GM18499 (cell line): Measurements from ENCODE around the gene EVI5L.
"Not testable (repeated sequence)": the region's sequence is repeated elsewhere in the genome, so short reads cannot be mapped to it uniquely, and the experiment has no call there.

Experiments used
- ATAC-seq: cut with Tn5 transposase; IDR thresholded peaks from one replicate; pipeline ENCODE4 v1.9.1; 2021; ENCODE audit warnings: moderate number of reproducible peaks; ENCODE audit not compliant: insufficient read depth, unreplicated experiment

The EVI5L gene

DNA sequence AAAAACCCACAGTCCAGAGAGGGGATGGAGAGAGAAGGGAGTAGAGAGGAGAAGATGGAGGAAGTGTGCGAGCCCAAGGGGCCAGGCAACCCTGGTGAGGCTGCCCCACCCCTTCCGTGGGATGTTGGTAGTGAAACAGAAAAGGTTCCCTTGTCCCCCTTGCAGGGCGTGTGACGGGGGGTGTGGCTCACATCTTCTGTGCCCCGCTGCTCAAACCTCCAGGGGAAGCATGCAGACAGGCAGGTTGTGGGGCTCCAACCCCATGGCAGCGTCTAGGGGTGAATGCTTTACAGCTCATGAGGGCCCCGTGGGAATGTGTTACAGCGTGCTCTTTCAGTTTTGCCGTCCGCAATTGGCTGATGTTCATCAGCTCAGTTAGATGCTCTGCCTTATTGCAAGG is 14.7 kb upstream of the EVI5L start:
- no peak for ATAC-seq

- not testable (repeated sequence) for ATAC-seq
Observed at GRCh38 chr19:7816040-7816439, 14.0 kb upstream of the EVI5L start.

GRCh38 chr19:7817801-7818200 is 12.2 kb upstream of the EVI5L start:
- ATAC-seq: no peak

GRCh38 chr19:7818806-7819205 is 11.2 kb upstream of the EVI5L start:
- no peak for ATAC-seq

- ATAC-seq: no peak
Observed at GRCh38 chr19:7819337-7819736, 10.7 kb upstream of the EVI5L start.

DNA sequence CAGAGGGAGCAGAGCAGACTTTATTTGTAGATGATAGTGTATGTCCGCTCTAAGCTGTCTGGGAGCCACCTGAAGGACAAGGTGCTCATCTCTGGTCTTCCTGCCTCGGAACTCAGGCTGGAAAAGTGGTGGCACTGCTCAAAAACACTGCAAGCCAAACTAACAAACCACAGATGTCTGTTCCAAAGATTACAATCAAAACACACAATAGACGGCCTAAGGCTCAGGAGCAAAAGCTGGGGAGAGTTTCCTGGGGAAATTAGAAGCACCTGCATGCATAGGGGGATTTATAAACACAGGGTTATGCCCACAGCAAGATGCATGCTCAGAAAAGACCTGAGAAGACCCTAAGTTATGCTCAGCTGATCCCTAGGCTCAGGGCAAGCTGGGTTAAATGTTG is 9.4 kb upstream of the EVI5L start:
- no peak for ATAC-seq

DNA sequence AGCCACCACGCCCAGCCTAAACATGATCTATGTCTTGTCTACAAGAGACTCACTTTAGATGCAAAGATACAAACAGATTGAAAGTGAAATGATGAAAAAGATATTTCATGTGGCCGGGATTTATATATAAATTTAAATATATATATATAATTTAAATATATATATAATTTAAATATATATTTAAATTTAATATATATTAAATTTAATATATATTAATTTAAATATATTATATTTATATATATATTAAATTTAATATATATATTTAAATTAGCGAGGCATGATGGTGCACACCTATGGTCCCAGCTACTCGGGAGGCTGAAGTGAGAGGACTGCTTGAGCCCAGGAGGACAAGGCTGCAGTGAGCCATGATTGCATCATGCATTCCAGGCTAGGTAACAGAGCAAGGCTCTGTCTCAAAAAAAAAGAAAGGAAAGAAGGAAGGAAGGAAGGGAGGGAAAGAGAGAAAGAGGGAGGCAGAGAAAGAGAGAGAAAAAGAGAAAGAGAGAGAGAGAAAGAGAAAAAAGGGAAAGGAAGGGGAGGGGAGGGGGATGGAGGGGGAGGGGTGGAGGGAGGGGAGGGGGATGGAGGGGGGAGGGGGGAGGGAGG is 7.0 kb upstream of the EVI5L start:
- ATAC-seq: no peak

- no peak for ATAC-seq
Observed at GRCh38 chr19:7823686-7824301, 6.2 kb upstream of the EVI5L start.

GRCh38 chr19:7829166-7829520 is 875 bp upstream of the EVI5L start:
- ATAC-seq: no peak

- ATAC-seq: no peak
Observed at GRCh38 chr19:7830272-7830771, 304 bp downstream of the EVI5L start.

DNA sequence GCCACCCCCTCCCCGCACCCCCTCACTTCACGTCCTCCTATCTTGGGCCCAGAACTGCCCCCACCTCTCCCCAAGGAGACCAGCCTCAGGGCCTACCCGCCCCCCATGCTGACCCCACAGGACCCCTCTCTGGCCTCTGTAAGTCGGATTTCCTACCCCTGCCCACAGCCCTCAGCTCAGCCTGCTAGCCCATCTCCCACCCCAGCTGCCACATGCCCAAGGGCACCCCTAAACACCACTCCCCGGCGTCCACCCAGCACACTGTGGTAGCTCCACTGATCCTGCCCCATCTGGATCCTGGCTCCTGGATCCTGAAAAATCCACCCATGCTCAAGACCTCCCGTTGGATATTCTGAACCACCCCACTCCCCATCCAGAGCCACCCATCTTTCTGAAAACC is 805 bp downstream of the EVI5L start:
- no peak for ATAC-seq

DNA sequence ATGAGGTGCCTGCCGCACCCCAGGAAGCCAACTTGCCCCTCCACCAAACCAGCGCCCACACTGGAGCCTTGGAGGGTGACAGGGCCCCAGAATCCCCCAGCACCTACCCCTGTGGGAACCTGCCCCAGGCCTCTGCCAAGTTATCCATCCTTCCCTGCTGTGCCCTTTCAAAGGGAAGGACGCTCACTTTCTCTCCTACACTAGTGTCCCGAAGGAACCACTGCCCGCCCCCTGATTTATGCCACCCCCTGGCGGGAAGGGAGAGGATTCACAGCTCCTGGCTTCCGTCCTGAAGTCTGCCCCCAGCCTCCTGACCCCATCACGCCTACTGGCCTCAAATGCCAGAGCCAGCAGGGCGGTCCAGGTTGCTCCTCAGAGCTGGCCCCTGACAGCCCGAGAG is 1.4 kb downstream of the EVI5L start:
- no peak for ATAC-seq

DNA sequence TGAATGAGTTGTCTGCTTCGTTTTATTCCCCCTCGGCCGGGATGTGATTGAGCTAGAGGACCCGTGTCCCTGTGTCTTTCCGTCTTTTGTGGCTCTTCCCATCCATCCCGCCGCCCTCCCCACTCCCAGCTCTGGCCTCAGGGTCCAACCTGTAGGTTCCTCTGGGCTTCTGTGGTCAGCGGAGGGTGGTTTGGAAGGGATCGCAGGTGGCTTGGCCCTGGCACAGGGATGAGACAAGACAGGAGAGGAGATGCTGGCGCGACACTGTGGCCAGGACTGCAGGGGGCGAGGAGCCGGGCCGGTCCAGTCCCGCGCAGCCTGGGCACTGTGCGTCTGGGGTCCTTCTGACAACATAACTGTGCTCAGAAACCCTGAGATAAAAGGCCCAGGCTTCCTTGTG is 2.0 kb downstream of the EVI5L start:
- no peak for ATAC-seq

- no peak for ATAC-seq
Observed at GRCh38 chr19:7832781-7833180, 2.8 kb downstream of the EVI5L start.

DNA sequence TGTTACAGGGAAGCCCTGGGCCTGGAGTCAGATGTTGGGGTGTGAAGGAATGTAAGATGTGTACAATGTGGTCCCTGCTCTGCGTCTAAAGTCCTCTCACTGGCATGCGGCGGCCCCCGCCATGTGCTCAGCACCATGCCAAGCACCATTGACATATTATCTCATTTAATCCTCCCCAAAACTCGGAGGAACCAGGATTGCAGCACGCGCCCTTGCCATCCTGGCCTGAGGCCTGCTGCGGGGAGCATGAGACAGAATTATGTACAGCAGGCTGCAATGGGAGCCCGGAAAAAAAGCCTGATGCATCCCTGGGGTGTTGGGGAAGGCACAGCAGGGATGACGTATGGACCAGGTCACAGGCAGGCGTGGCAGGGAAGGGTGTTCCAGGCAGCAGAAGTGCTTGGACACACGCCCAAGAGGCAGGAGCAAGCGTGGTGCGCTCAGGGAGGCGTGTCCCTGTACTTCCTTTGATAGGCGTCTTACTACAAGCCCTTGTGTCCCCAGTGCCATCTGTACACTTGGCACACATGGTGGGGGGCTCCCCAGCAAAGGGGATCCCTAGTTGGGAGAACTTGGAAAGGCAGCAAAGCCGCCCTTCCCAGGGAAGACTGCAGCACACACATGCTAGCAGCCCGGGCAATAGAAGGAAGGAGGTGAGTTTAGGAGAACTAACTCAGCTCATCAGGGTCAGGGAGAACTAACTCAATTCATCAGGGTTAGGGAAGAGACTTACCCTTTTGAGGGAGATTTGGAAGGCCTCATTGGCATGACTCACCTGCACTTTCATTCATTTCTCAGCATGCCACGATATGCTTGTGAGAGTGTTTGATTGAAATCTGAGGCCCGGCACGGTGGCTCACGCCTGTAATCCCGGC is 3.4 kb downstream of the EVI5L start:
- no peak for ATAC-seq

GRCh38 chr19:7839476-7839875 is 9.5 kb downstream of the EVI5L start:
- no peak for ATAC-seq

DNA sequence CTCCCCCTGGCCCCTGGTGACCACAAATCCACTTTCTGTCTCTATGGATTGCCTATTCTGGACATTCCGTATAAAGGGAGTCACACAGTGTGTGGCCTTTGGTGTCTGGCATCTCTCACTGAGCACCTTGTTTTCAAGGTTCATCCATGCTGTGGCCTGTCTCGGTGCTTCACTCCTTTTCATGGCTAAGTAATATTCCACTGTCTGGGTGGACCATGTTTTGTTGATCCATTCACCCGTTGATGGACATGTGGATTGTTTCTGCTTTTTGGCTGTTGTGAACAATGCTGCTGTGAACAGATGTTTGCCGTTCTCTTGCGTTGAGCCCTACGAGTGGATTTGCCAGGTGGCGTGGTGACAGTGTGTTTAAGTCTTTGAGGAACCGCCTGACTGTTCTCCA is 10.6 kb downstream of the EVI5L start:
- ATAC-seq: no peak

- ATAC-seq: no peak
Observed at GRCh38 chr19:7841751-7842660, 12.0 kb downstream of the EVI5L start.

- no peak for ATAC-seq
Observed at GRCh38 chr19:7842661-7843294, 12.8 kb downstream of the EVI5L start.

DNA sequence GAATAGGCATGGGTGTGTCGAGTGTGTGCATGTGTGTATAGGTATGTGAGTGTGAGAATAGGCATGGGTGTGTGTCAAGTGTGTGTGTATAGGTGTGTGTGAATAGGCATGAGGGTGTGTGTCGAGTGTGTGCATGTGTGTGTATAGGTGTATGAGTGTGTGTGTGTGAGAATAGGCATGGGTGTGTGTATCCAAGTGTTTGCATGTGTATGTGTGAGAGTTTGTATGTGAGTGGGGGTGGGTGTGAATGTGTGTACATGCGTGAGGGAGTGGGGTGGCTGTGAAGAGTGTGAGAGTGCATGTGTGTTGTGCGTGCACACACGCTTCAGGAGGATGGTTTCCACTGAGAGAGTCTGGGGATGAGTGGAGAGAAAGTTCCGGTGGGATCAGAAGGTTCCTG is 13.5 kb downstream of the EVI5L start:
- ATAC-seq: no peak
